Liver (tissue), 9 donors: Measurements from ENCODE around the gene CAMP. TPM values are rescaled to one million over a fixed set of nuclear protein-coding genes. Genes with fewer than 3 reads are reported as not detected.

Experiments used
- DNase-seq: peaks from one replicate; pipeline ENCODE4 v3.0.0-alpha.2; 2017; ENCODE audit warnings: low spot score
- H3K27ac ChIP-seq, 2 donors: one replicate each; pipeline ENCODE4 v1.7.0; 2013; ENCODE audit warnings: inconsistent platforms in 2 of 2, low read length in 2 of 2, control low read depth in 1 of 2, low read depth in 1 of 2, mild to moderate bottlenecking in 1 of 2
- H3K27me3 ChIP-seq, 4 donors: one replicate each; pipeline versions ENCODE4 v1.6.1 to v1.7.0; 2013; ENCODE audit warnings: low read length in 3 of 4, inconsistent platforms in 1 of 4, mild to moderate bottlenecking in 1 of 4, moderate library complexity in 1 of 4; ENCODE audit not compliant: control insufficient read depth in 4 of 4, insufficient read depth in 4 of 4
- H3K36me3 ChIP-seq, 4 donors: one replicate each; pipeline versions ENCODE4 v1.6.1 to v1.7.0; 2013; ENCODE audit warnings: low read length in 3 of 4, mild to moderate bottlenecking in 3 of 4, low read depth in 1 of 4, moderate library complexity in 1 of 4; ENCODE audit not compliant: control insufficient read depth in 4 of 4, insufficient read depth in 3 of 4
- H3K4me1 ChIP-seq, 4 donors: one replicate each; pipeline versions ENCODE4 v1.6.1 to v1.7.0; 2013; ENCODE audit warnings: low read length in 3 of 4, mild to moderate bottlenecking in 3 of 4, moderate library complexity in 1 of 4; ENCODE audit not compliant: control insufficient read depth in 4 of 4, insufficient read depth in 4 of 4
- H3K4me3 ChIP-seq, 3 donors: one replicate each; pipeline versions ENCODE4 v1.6.1 to v1.7.0; 2013; ENCODE audit warnings: low read length in 3 of 3, control low read depth in 1 of 3, low read depth in 1 of 3, mild to moderate bottlenecking in 1 of 3
- H3K9ac ChIP-seq, 2 donors: one replicate each; pipeline ENCODE4 v1.7.0; 2013; ENCODE audit warnings: low read length in 2 of 2, mild to moderate bottlenecking in 2 of 2, moderate library complexity in 2 of 2, control low read depth in 1 of 2, low read depth in 1 of 2
- H3K9me3 ChIP-seq, 4 donors: one replicate each; pipeline versions ENCODE4 v1.6.1 to v1.7.0; 2013; ENCODE audit warnings: low read length in 3 of 4; ENCODE audit not compliant: control insufficient read depth in 4 of 4
- ATF3 ChIP-seq: IDR thresholded peaks from 2 replicates; pipeline ENCODE4 v1.6.1; 2016; ENCODE audit warnings: antibody characterized with exemption
- EGR1 ChIP-seq, 2 donors: IDR thresholded peaks; 2 replicates each; pipeline ENCODE4 v1.6.1; 2016 to 2018; ENCODE audit warnings: antibody characterized with exemption in 2 of 2, low read depth in 2 of 2
- FOXA1 ChIP-seq: IDR thresholded peaks from 2 replicates; pipeline ENCODE4 v1.6.1; 2016; ENCODE audit warnings: antibody characterized with exemption
- FOXA2 ChIP-seq: IDR thresholded peaks from 2 replicates; pipeline ENCODE4 v1.6.1; 2016; ENCODE audit warnings: antibody characterized with exemption
- GABPA ChIP-seq, 2 donors: IDR thresholded peaks in 1 of 2; conservative IDR thresholded peaks in 1 of 2; 2 replicates each; pipeline ENCODE4 v1.6.1; 2016; ENCODE audit warnings: antibody characterized with exemption in 2 of 2, mild to moderate bottlenecking in 1 of 2, moderate library complexity in 1 of 2
- HNF4A ChIP-seq, 2 donors: conservative IDR thresholded peaks; 2 replicates each; pipeline ENCODE4 v1.6.1; 2016; ENCODE audit warnings: antibody characterized with exemption in 2 of 2, mild to moderate bottlenecking in 2 of 2
- HNF4G ChIP-seq: IDR thresholded peaks from 2 replicates; pipeline ENCODE4 v1.6.1; 2016; ENCODE audit warnings: antibody characterized with exemption
- JUND ChIP-seq, 2 donors: IDR thresholded peaks; 2 replicates each; pipeline ENCODE4 v1.6.1; 2016; ENCODE audit warnings: antibody characterized with exemption in 2 of 2
- MAX ChIP-seq: IDR thresholded peaks from 2 replicates; pipeline ENCODE4 v1.6.1; 2016; ENCODE audit warnings: antibody characterized with exemption
- NR2F2 ChIP-seq: IDR thresholded peaks from 2 replicates; pipeline ENCODE4 v1.6.1; 2016; ENCODE audit warnings: antibody characterized with exemption
- RAD21 ChIP-seq, 2 donors: IDR thresholded peaks; 2 replicates each; pipeline ENCODE4 v1.6.1; 2016; ENCODE audit warnings: antibody characterized with exemption in 2 of 2, mild to moderate bottlenecking in 2 of 2
- REST ChIP-seq: IDR thresholded peaks from 2 replicates; pipeline ENCODE4 v1.6.1; 2016; ENCODE audit warnings: antibody characterized with exemption, mild to moderate bottlenecking
- RXRA ChIP-seq, 2 donors: IDR thresholded peaks; 2 replicates each; pipeline ENCODE4 v1.6.1; 2017 to 2018; ENCODE audit warnings: antibody characterized with exemption in 2 of 2, mild to moderate bottlenecking in 1 of 2
- SP1 ChIP-seq: IDR thresholded peaks from 2 replicates; pipeline ENCODE4 v1.6.1; 2018; ENCODE audit warnings: antibody characterized with exemption, mild to moderate bottlenecking
- YY1 ChIP-seq: IDR thresholded peaks from 2 replicates; pipeline ENCODE4 v1.6.1; 2016; ENCODE audit warnings: antibody characterized with exemption, mild to moderate bottlenecking
- ZBTB33 ChIP-seq: IDR thresholded peaks from 2 replicates; pipeline ENCODE4 v1.6.1; 2016; ENCODE audit warnings: antibody characterized with exemption
- WGBS: extraction: QIAGEN DNeasy Blood & Tissue Kit; methylation state at CpG from one replicate; pipeline ENCODE4 v1.1.7; 2013; 5-methylcytosine and 5-hydroxymethylcytosine counted together
- polyA plus RNA-seq, 2 donors: library from polyadenylated mRNA; stranded (reverse) in 1 of 2; unstranded in 1 of 2; fragments of 200-250 nt in 1 of 2; fragments of >200 nt in 1 of 2; fragmentation: Nextera tagmentation in 1 of 2; extraction: Ambion mirVana in 1 of 2; gene quantifications; one replicate each; pipeline versions ENCODE4 v1.2.1 to v1.2.3, GENCODE V29; 2013 to 2015
- total RNA-seq, 2 donors: library from RNA; depleted of rRNA; stranded (reverse); fragments of >200 nt; gene quantifications; one replicate each; pipeline ENCODE4 v1.2.3, GENCODE V29; 2014
- donor health status: healthy.
- donor health status: healthy.
- donor health status: healthy.
- donor health status: healthy.
- donor health status: healthy.

The CAMP gene
- total and polyA plus RNA-seq, 4 donors, result 0.25 to 3.2 (median 0.62) TPM; not detected in 1

- TF ChIP-seq HNF4A (conservative IDR thresholded peaks at IDR 0.05), result no peak
- TF ChIP-seq ZBTB33, result no peak
- TF ChIP-seq REST, result no peak
- TF ChIP-seq JUND (IDR thresholded peaks at IDR 0.05), result no peak
- no peak for TF ChIP-seq FOXA1
- no peak for TF ChIP-seq EGR1 (IDR thresholded peaks at IDR 0.05; ENCODE audit: low read depth in 2 of 2)
- no peak for TF ChIP-seq RAD21 (IDR thresholded peaks at IDR 0.05)
- TF ChIP-seq MAX, result no peak
- TF ChIP-seq HNF4G, result no peak
- no peak for TF ChIP-seq ATF3
- TF ChIP-seq YY1, result no peak
- H3K27ac ChIP-seq, result no peak overlapping the region
- no peaks in the 10 kb centered on the region for H3K9me3 ChIP-seq
- peak overlapping the region in 1 of 2 donors; percentile 58 for H3K9ac ChIP-seq
- H3K36me3 ChIP-seq, result peaks cover 0 to 3% (median 0%) of the 10 kb centered on the region in 4 donors
- H3K4me1 ChIP-seq, result peaks cover 0 to 14% (median 8%) of the 10 kb centered on the region in 4 donors
- DNase-seq, result no peak
- peak overlapping the region; percentile 57 to 82 (median 74) for H3K4me3 ChIP-seq
- H3K27me3 ChIP-seq, result no peaks in the 10 kb centered on the region
- WGBS, result 15% methylated on average over 8 of the region's 8 CpGs
Measured at GRCh38 chr3:48187301-48187578, 36.1 kb upstream of the CAMP start.

- Histone ChIP-seq H3K36me3 (peaks cover 0 to under 1% (median 0%) of the 10 kb centered on the region in 4 donors), H3K27me3 (no peaks in the 10 kb centered on the region), H3K9ac (peak overlapping the region in 1 of 2 donors; percentile 62), H3K4me3 (peak overlapping the region; percentile 57 to 82 (median 74)), H3K4me1 (peaks cover 0 to 14% (median 8%) of the 10 kb centered on the region in 4 donors), H3K9me3 (no peaks in the 10 kb centered on the region), H3K27ac (peak overlapping the region in 1 of 2 donors; percentile 29)
- under 1% methylated on average over 87 of the region's 87 CpGs for WGBS
- DNase-seq, result no peak
- no peak for TF ChIP-seq NR2F2
- TF ChIP-seq MAX, result no peak
- no peak for TF ChIP-seq HNF4A (conservative IDR thresholded peaks at IDR 0.05)
- TF ChIP-seq HNF4G, result no peak
- no peak for TF ChIP-seq JUND (IDR thresholded peaks at IDR 0.05)
- TF ChIP-seq FOXA2, result no peak
- no peak for TF ChIP-seq ATF3
- no peak for TF ChIP-seq RXRA (IDR thresholded peaks at IDR 0.05)
- TF ChIP-seq SP1, result no peak
- no peak for TF ChIP-seq RAD21 (IDR thresholded peaks at IDR 0.05)
- no peak for TF ChIP-seq REST
- TF ChIP-seq FOXA1, result no peak
- TF ChIP-seq GABPA (IDR thresholded peaks at IDR 0.05 in 1 of 2, conservative IDR thresholded peaks at IDR 0.05 in 1 of 2), result no peak
Measured at GRCh38 chr3:48187579-48188265, 35.6 kb upstream of the CAMP start.
